ENCODE results near the gene TEX11. TPM values are rescaled to one million over a fixed set of nuclear protein-coding genes. Genes with fewer than 3 reads are reported as not detected.

The TEX11 gene
- total and polyA plus RNA-seq, 9 donors = not detected

- Histone ChIP-seq H3K4me1 (ENCODE audit: insufficient read depth) (peaks cover 4% of the 10 kb centered on the region), H3K27ac (no peak overlapping the region), H3K4me3 (no peak overlapping the region), H3K9me3 (no peaks in the 10 kb centered on the region), H3K27me3 (no peaks in the 10 kb centered on the region), H3K36me3 (no peaks in the 10 kb centered on the region)
- TF ChIP-seq CTCF (IDR thresholded peaks at IDR 0.05) = no peak
- no peak for TF ChIP-seq EP300 (IDR thresholded peaks at IDR 0.05)
- TF ChIP-seq POLR2A (IDR thresholded peaks at IDR 0.05) = no peak
- WGBS, 3 donors = 22 to 43% (median 30%) methylated on average over 6 of the region's 6 CpGs
- peak in 2 of 5 donors; percentile 13 to 29 for DNase-seq
- intact Hi-C loops (cut with DNase I) = loop anchor here in 1 of 4 donors (5.0 kb wide), 1 partner anchor 33 kb away; no protein-coding TSS in a partner anchor
These were observed 428.4 kb downstream of the TEX11 start for GRCh38 chrX:70479922-70480659.

GRCh38 chrX:70479247-70479921, 429.1 kb downstream of the TEX11 start:
- H3K4me1 ChIP-seq (ENCODE audit: insufficient read depth) = peaks cover 4% of the 10 kb centered on the region
- no peaks in the 10 kb centered on the region for H3K9me3 ChIP-seq
- H3K36me3 ChIP-seq = no peaks in the 10 kb centered on the region
- 38 to 53% (median 46%) methylated on average over 4 of the region's 4 CpGs for WGBS, 3 donors
- no peak for TF ChIP-seq EP300 (IDR thresholded peaks at IDR 0.05)
- no peak for TF ChIP-seq POLR2A (IDR thresholded peaks at IDR 0.05)
- TF ChIP-seq CTCF (IDR thresholded peaks at IDR 0.05) = no peak
- peak overlapping the region in 1 of 2 donors; percentile 46 for H3K27ac ChIP-seq
- H3K4me3 ChIP-seq = no peak overlapping the region
- intact Hi-C loops (cut with DNase I) = no loop called here
- no peaks in the 10 kb centered on the region for H3K27me3 ChIP-seq
- no peak for DNase-seq

Small RNA genes lying within 50 kb of the gene (small RNA-seq; reads per million reads assigned to genes)
- not detected for gene SNORD3E

Other genes starting within 250 kb of the TEX11 start
- 1 to 10 TPM in 2 of 7 donors, under 1 TPM in 4, not detected in 1; 0.47 to 1.4 (median 0.94) TPM for gene SLC7A3, start 22.4 kb upstream of the TEX11 start, total RNA-seq
- 1 to 10 TPM in 1 of 2 donors, under 1 TPM in 1; 0.87 to 1.5 TPM for gene SLC7A3, start 22.4 kb upstream of the TEX11 start, polyA plus RNA-seq
- 10 to 100 TPM; 28.5 to 66.2 (median 59.2) TPM for gene SNX12, start 159.6 kb upstream of the TEX11 start, total RNA-seq
- 10 to 100 TPM; 34.5 to 74.8 TPM for gene SNX12, start 159.6 kb upstream of the TEX11 start, polyA plus RNA-seq
- 10 to 100 TPM; 16.7 to 70.2 (median 48.2) TPM for gene FOXO4, start 187.1 kb upstream of the TEX11 start, total RNA-seq
- gene FOXO4, start 187.1 kb upstream of the TEX11 start, polyA plus RNA-seq = 10 to 100 TPM; 33.1 to 35.2 TPM
- gene CXorf65, start 198.0 kb upstream of the TEX11 start, total RNA-seq = not detected
- not detected for gene CXorf65, start 198.0 kb upstream of the TEX11 start, polyA plus RNA-seq
- gene IL2RG, start 202.9 kb upstream of the TEX11 start, total RNA-seq = 1 to 10 TPM in 5 of 7 donors, under 1 TPM in 2; 0.45 to 5.1 (median 1.5) TPM
- gene IL2RG, start 202.9 kb upstream of the TEX11 start, polyA plus RNA-seq = 10 to 100 TPM in 1 of 2 donors, 1 to 10 TPM in 1; 1.2 to 24.0 TPM
- 10 to 100 TPM; 36.5 to 68.4 (median 60.4) TPM for gene MED12, start 209.9 kb upstream of the TEX11 start, total RNA-seq
- 10 to 100 TPM; 27.8 to 40.0 TPM for gene MED12, start 209.9 kb upstream of the TEX11 start, polyA plus RNA-seq
- 10 to 100 TPM in 1 of 7 donors, 1 to 10 TPM in 6; 2.1 to 10.9 (median 6.7) TPM for gene NLGN3, start 236.1 kb upstream of the TEX11 start, total RNA-seq
- gene NLGN3, start 236.1 kb upstream of the TEX11 start, polyA plus RNA-seq = 1 to 10 TPM; 2.5 to 5.2 TPM

All from ovary (tissue), 9 donors.